Left cardiac atrium (tissue), 4 donors: ENCODE data around the gene SYF2. TPM values are rescaled to one million over a fixed set of nuclear protein-coding genes. Genes with fewer than 3 reads are reported as not detected.

Source experiments
- ATAC-seq, 2 donors: fragments of 200-7000 bp; cut with Tn5 transposase; one replicate each; pipeline ENCODE4 v1.9.1; 2020; ENCODE audit warnings: mild to moderate bottlenecking in 2 of 2, moderate library complexity in 2 of 2
- DNase-seq: peaks from one replicate; pipeline ENCODE4 v3.0.0-alpha.2; 2020
- intact Hi-C, 2 donors: fragments of 100-400 bp; cut with DNase I; formaldehyde crosslinking; loops; one replicate each; pipeline versions ENCODE4 v1.14.1 to v1.15.1; 2022 to 2023
- total RNA-seq, 2 donors: library from RNA; stranded (reverse); fragmentation: NEBNext Ultra II Directional; extraction: Animal tissue kit (Norgen Biotek cat#: 25700); gene quantifications; one replicate each; pipeline ENCODE4 v1.2.1, GENCODE V29; 2021
- donor health status: DM: no; HTN: yes; CAD: no.
- donor health status: DM: no; HTN: yes; CAD: no; lungs with severe emphysema.
- donor health status: DM: yes; HTN: yes; CAD: no.
- donor health status: Dilated cardiomyopathy.

The SYF2 gene
- total RNA-seq, 2 donors from 2014 or later, result 31.8 to 37.3 TPM

- DNase-seq, result no peak
- intact Hi-C loops, result no loop called here
- ATAC-seq, result no peak
These were observed 58.4 kb downstream of the SYF2 start for GRCh38 chr1:25173809-25174340.

Other genes with a start within 250 kb of the SYF2 start
- 10 to 100 TPM; 40.3 to 57.4 TPM for gene RSRP1, start 15.0 kb upstream of the SYF2 start, total RNA-seq
- under 1 TPM in 1 of 2 donors, not detected in 1; 0.09 TPM for gene RHD, start 40.0 kb upstream of the SYF2 start, total RNA-seq
- 100 to 1,000 TPM in 1 of 2 donors, 10 to 100 TPM in 1; 87.9 to 105 TPM for gene TMEM50A, start 105.8 kb upstream of the SYF2 start, total RNA-seq
- gene RHCE, start 188.3 kb upstream of the SYF2 start, total RNA-seq, result under 1 TPM; 0.65 to 0.71 TPM
- gene MACO1, start 198.4 kb upstream of the SYF2 start, total RNA-seq, result 10 to 100 TPM; 15.1 to 16.4 TPM